Upper lobe of left lung (tissue), 4 donors: Measurements from ENCODE around the gene SULT1B1.

Experiments used
- POLR2AphosphoS5 ChIP-seq, 2 donors: sonication (generic); formaldehyde crosslinking; IDR thresholded peaks; one replicate each; pipeline ENCODE4 v1.5.1; 2017; ENCODE audit warnings: antibody characterized with exemption in 2 of 2
- TF ChIP-seq, protein P1 (sequence below), 6 experiments: fragments of 450-650 bp in 4 of 6; fragments of 200-600 bp in 2 of 6; sonication (generic) in 2 of 6; IDR thresholded peaks; one replicate each; pipeline ENCODE4 v1.5.1; 2016 to 2019; ENCODE audit warnings: antibody characterized with exemption in 6 of 6

DNA sequence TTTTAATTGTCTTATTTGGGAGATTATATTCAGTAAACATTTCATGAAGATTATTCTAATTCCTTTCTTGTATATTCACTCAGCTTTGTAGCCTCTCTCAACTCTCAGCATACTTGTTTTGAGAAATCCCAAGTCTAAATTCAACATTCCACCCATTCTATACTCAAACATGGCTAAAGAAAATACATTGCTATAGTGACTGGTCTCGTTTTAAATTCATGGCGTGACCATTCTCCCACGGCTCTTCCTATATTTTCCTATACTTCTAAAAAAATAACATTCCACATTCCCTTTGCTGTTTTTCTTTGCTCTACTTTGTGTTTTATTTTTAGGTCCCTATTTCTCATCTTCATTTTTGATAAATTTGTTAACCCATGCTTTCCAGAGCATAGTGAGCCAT is 58.2 kb downstream of the SULT1B1 start:
- TF ChIP-seq POLR2AphosphoS5 (IDR thresholded peaks at IDR 0.05) = no peak
- TF ChIP-seq, protein P1, sequence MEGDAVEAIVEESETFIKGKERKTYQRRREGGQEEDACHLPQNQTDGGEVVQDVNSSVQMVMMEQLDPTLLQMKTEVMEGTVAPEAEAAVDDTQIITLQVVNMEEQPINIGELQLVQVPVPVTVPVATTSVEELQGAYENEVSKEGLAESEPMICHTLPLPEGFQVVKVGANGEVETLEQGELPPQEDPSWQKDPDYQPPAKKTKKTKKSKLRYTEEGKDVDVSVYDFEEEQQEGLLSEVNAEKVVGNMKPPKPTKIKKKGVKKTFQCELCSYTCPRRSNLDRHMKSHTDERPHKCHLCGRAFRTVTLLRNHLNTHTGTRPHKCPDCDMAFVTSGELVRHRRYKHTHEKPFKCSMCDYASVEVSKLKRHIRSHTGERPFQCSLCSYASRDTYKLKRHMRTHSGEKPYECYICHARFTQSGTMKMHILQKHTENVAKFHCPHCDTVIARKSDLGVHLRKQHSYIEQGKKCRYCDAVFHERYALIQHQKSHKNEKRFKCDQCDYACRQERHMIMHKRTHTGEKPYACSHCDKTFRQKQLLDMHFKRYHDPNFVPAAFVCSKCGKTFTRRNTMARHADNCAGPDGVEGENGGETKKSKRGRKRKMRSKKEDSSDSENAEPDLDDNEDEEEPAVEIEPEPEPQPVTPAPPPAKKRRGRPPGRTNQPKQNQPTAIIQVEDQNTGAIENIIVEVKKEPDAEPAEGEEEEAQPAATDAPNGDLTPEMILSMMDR (IDR thresholded peaks at IDR 0.05) = no peak
